HUES48 (cell line): ENCODE data around the gene SAP25.
A peak's percentile ranks its signal among the peaks of the same experiment; 100 is the strongest.

Experiments
- H3K27ac ChIP-seq: one replicate; pipeline ENCODE4 v1.7.0; 2013; ENCODE audit warnings: low read depth, low read length, inconsistent platforms
- H3K27me3 ChIP-seq: 2 replicates; pipeline ENCODE4 v1.6.1; 2013; ENCODE audit warnings: mild to moderate bottlenecking, low read length; ENCODE audit not compliant: control insufficient read depth, insufficient read depth
- H3K36me3 ChIP-seq: 2 replicates; pipeline ENCODE4 v1.6.1; 2013; ENCODE audit warnings: low read length; ENCODE audit not compliant: control insufficient read depth, insufficient read depth
- H3K4me1 ChIP-seq: 2 replicates; pipeline ENCODE4 v1.6.1; 2013; ENCODE audit warnings: mild to moderate bottlenecking, low read length; ENCODE audit not compliant: control insufficient read depth, insufficient read depth
- H3K4me3 ChIP-seq: 2 replicates; pipeline ENCODE4 v1.5.1; 2013; ENCODE audit warnings: mild to moderate bottlenecking, low read depth, low read length
- H3K9ac ChIP-seq: 2 replicates; pipeline ENCODE4 v1.6.1; 2013; ENCODE audit warnings: mild to moderate bottlenecking, low read depth, low read length, moderate library complexity
- H3K9me3 ChIP-seq: 2 replicates; pipeline ENCODE4 v1.6.1; 2013; ENCODE audit warnings: low read length; ENCODE audit not compliant: control insufficient read depth, insufficient read depth

Gene SAP25

DNA sequence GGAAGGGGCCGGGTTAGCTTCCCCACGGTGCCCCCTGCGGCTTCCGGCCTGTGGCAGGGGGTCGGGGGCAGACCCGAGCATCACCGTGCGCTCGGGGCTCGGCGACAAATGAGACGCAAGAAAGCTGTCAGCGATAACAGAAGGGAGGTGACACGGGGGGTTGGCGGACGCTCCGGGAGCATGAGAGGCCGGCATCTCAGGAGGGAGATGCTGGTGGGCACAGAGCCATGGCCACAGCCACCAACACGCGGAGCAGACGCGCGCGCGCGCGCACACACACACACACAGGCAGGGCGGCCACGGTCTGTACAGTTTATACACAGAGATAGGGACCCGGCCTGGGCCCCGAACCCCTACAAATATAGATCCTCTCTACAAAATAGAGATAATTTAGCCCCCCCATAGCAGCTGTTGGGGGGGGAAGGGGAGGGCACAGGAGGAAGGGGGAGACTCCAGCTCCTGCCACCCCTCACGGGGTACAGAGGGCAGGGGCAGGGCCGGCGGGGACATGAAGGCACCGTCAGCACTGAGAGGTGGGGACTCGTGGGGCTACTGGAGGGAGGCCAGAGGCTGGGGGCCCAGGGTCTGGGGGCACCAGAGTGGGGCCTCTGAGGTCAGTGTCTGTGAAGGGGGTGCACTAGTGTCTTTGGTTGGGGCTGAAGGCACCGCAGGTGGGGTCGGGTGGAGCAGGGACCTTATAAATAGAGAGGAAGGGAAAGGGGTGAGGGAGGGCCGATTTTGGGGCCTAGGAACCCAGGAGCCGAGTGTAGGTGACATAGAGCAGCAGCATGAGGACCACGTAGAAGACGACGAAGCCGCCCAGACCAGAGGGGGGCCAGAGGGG is 884 bp upstream of the SAP25 start:
- Histone ChIP-seq H3K36me3 (peaks cover 31% of the 10 kb centered on the region), H3K4me1 (peaks cover 24% of the 10 kb centered on the region), H3K27me3 (no peaks in the 10 kb centered on the region), H3K9me3 (no peaks in the 10 kb centered on the region), H3K9ac (no peak overlapping the region), H3K27ac (no peak overlapping the region), H3K4me3 (no peak overlapping the region)

DNA sequence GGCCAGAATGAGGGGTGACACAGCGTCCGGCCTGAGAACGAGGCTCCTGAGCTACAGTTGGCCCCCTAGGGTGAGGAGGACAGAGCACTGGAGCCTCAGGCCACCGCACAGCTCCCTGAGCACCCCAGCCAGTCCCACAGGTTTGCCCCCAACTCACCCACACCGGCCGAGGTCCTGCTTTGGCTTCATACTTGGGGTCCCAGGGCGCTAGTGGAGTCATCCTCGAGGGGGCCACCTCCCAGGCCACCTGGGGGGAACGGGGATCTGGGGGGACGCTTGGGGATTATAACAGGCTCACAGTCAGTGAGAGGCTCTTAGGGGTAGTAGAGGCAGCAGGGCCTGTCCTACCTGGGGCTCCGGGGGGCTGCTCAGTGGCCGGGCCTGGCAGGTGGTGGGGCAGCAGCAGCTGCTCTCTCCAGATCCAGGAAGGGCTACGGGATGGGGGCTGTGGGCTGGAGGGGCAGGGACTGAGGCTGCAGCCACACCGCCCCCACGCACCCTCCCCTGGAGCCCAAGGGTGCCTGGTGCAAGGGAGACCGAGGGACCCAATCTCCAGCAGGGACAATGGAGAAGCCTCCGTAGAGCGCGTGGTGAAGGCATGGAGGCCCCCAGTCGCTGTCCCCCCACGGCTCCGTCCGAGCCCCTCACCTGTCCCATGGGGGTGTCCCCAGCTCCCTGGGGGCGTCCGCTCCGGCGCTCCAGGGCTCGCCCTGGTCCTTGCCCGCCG is 588 bp downstream of the SAP25 start:
- Histone ChIP-seq H3K4me1 (peaks cover 24% of the 10 kb centered on the region), H3K27ac (no peak overlapping the region), H3K36me3 (peaks cover 29% of the 10 kb centered on the region), H3K4me3 (no peak overlapping the region), H3K9ac (no peak overlapping the region), H3K9me3 (no peaks in the 10 kb centered on the region), H3K27me3 (no peaks in the 10 kb centered on the region)

DNA sequence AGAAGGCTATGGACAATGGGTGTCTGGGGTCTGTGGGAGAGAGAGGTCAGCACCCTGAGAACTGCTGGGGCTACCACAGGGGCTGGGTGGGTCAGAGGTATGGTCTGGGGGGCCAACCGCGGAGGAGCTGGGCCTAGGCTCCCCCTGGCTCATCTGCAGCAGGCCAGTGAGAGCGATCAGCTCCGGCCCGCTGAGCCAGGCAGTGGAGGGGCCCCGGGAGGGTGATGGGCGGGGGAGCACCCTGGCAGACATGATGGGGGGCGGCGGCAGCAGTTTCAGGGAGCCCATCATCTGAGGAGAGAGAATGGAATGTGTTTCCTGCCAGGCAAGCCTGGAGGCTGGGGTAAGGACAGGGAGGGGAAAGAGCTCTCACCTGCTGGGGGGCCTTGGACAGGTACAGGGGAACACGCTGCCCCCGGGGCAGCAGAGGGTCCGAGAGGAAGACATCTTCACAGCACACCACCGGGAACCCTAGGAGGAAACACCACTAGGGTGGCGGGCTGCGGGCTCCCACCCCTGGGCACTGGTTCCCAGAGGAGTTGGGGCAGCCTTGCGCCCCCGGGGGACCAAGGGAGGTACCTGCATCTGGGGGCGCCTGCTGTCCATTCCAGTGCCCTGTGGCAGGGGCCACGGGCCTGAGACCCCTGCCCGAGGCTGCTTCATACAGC is 1.3 kb downstream of the SAP25 start:
- Histone ChIP-seq H3K9me3 (no peaks in the 10 kb centered on the region), H3K4me3 (no peak overlapping the region), H3K36me3 (peaks cover 23% of the 10 kb centered on the region), H3K9ac (no peak overlapping the region), H3K27me3 (no peaks in the 10 kb centered on the region), H3K27ac (peak overlapping the region; percentile 31), H3K4me1 (peaks cover 24% of the 10 kb centered on the region)

DNA sequence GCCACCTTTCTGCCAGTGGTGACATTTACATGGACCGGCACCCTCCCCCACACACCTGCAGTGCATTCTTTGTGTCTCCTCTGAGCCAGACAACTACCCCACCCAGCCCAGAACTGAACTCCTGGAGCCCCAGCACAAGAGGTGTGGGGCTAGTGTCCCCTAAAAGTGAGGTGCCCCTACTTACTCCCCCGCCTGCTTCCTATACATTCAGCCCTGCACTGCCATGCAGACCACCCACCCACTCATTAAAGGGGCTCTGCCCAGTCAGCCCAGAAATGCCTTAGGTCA is 1.9 kb downstream of the SAP25 start:
- Histone ChIP-seq H3K4me3 (no peak overlapping the region), H3K27ac (peak overlapping the region; percentile 31), H3K9ac (no peak overlapping the region), H3K36me3 (peaks cover 18% of the 10 kb centered on the region), H3K4me1 (peaks cover 24% of the 10 kb centered on the region), H3K9me3 (no peaks in the 10 kb centered on the region), H3K27me3 (no peaks in the 10 kb centered on the region)

DNA sequence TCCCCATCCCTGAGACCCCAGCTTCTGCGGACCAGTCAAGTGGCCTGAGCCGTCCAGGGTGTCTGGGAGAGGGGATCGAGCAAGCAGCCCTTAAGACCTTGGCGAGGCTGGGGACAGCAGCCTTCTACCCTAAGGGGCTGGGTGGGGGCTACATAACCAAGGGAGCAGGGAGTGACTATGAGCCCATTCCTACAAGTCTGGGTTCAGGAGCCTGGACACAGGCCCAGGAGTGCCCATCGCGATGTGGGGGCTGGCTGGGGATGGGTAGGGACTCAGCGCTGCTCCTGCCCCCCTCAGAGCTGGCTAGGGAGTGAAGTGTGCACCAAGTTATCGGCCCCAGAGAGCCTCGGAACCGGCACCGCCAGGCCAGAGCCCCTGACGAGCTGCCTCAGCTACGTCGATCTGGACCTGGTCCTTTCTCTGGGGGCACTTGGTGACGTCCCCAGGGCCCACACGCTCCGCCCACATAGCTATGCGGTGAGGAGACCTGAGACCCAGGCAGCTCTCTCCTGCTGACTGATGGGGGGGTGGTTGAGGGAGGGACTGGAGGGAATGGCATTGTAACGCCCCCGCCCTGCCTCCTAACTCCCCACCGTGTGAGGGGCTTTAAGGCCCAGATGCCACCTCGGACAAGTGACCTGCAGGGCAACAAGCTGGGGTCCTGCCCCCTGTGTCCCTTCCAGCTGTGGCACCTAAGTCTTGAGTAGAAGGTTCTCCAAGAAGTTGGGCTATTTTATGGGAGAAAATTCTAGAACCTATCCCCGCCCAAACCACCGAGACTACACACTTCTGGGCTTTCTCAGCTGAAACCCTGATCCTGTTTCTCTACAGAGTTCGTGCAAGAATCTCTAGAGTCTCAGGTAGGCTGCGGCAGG is 2.5 kb downstream of the SAP25 start:
- H3K36me3 ChIP-seq, result peaks cover 12% of the 10 kb centered on the region
- H3K27ac ChIP-seq, result peak overlapping the region; percentile 40
- no peak overlapping the region for H3K9ac ChIP-seq
- H3K27me3 ChIP-seq, result no peaks in the 10 kb centered on the region
- H3K9me3 ChIP-seq, result no peaks in the 10 kb centered on the region
- H3K4me1 ChIP-seq, result peaks cover 24% of the 10 kb centered on the region
- H3K4me3 ChIP-seq, result no peak overlapping the region

DNA sequence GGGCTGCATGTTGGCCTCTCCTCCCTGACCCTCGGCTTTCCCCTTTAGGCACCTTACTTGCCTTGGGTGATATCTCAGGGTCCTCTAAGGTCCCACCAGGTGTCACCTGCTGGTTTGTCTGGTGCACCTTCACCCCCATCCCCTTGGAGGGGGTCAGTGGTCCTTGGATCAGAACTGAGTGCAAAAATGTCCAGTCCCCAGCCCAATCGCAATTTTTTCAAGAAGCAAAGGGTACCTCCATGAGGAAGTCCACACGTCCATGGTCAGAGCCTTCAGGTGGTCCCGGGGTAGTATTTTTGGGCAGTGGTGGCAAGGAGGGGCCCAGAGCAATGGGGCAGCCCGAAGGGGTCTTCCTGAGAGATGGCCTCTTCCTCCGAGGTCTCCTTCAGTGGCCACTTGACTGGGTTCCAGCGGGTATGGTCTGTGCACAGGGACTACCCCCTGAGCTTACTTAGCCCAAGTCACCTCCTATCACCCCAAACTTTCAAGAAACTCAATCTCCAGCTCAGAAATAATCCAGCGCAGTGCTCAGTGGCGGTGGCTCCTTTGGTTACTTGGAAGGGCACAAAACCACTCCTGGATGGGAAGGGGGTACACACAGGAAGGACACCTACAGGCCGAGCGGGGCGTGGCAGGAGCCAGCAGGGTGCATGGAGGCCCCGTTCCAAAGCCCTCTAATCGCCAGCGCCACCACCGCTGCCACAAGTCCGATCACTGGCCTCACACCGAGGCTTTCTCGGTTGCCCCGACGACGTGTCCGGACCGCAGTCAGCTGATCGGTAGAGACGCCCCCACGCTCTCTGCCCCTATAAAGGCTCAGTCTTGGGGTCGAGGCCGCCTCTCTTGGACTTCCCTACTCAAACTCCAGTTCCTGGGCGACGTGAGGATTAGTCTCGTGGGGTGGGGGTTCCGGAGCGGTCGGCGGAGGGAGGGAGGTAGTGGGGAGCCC is 4.5 kb downstream of the SAP25 start:
- H3K27ac ChIP-seq, result peak overlapping the region; percentile 22
- no peak overlapping the region for H3K9ac ChIP-seq
- H3K4me1 ChIP-seq, result peaks cover 25% of the 10 kb centered on the region
- H3K9me3 ChIP-seq, result no peaks in the 10 kb centered on the region
- no peaks in the 10 kb centered on the region for H3K36me3 ChIP-seq
- H3K27me3 ChIP-seq, result no peaks in the 10 kb centered on the region
- H3K4me3 ChIP-seq, result peak overlapping the region; percentile 68

DNA sequence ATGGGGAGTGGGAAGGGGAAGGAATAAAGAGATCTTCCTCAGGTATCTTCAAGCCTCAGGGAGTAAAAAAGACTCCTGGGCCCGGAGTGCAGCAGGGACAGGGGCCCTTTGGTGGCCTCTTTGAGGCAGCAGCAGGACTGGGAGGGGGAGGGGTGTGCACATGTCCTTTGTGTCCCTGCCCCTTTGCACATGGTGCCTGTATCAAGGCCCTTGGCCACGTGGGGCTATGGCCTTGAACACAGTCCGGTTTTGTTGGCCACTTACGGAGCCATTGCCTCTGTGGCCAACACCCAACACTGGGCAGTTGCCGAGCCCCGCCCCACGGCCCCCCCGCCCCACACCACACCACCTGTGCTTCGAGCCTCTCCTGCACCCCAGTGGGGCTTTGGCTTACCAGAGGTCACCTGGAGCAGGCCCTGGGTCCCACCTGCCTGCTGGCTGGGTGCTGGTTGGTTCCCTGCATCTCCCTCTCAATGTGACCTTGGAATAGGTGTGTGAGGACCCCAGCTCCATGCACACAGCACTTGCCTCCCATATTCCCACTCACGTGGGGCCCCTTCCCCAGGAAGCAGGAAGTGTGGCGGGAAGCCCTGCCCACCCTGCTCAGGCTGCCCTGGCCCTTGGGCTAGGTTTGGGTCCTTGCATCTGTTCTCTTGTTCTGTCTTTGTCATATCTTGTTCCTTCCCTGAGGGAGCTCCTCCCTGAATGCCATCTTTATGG is 5.4 kb downstream of the SAP25 start:
- H3K27ac ChIP-seq, result no peak overlapping the region

DNA sequence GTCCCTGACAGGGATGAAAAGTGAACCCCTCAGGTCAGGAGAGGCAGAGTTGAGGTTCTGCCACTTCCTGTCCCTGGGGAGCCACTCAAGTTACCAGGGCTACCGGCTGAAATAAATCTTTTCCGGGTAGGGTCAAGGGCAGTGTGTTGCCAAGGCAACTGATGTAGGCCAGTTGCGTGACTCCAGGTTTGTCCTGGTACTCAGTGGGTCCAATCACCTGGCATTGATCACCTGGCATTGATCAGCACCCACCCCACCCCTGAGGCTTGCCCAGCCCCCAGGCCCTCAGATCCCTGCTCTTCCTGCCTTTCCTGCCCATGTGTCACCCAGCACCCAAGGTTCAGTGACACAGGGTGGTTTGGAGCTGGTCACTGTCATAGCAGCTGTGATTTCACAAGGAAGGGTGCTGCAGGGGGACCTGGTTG is 5.9 kb downstream of the SAP25 start:
- H3K27me3 ChIP-seq, result no peaks in the 10 kb centered on the region
- H3K9me3 ChIP-seq, result no peaks in the 10 kb centered on the region
- H3K4me1 ChIP-seq, result peaks cover 27% of the 10 kb centered on the region
- H3K27ac ChIP-seq, result no peak overlapping the region
- H3K36me3 ChIP-seq, result no peaks in the 10 kb centered on the region
- H3K4me3 ChIP-seq, result no peak overlapping the region
- H3K9ac ChIP-seq, result no peak overlapping the region

More for the DNA sequence above, 5.4 kb downstream of the SAP25 start:
- no peaks in the 10 kb centered on the region for H3K36me3 ChIP-seq
- H3K4me1 ChIP-seq, result peaks cover 27% of the 10 kb centered on the region
- H3K27me3 ChIP-seq, result no peaks in the 10 kb centered on the region
- H3K9me3 ChIP-seq, result no peaks in the 10 kb centered on the region
- H3K9ac ChIP-seq, result no peak overlapping the region
- H3K4me3 ChIP-seq, result no peak overlapping the region

DNA sequence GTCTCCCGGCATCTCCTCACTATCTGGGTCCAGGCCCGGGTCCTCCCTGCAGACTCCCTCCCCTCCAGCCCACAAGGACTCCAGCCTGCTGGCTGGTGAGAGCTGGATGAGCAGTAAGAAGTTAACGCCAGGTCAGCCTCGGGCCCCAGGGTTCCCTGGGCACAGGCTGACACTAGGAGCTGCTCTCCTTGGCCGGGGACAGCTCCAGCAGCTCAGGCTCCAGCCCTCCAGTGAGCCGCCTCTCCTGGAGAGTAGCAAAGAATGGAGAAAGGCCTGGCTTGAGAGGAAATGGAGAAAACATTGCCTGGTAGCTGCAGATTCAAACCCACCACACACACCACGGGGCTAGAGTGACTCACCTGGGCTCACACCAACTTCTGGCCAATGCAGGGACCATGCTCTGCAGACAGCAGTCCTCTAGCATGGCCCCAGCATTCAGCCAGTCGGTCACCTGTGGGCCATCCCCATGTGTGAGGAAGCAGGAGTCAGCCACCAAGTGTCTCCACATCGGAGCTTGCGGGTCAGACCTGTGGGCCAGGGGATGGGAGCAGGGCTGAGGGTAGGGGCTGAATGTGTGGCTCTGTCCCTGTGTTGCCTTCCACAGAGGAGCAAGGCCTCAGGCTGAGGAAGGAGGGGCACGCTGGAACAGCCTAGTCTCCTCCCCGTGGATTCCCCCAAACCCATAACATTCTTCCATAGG is 6.5 kb downstream of the SAP25 start:
- Histone ChIP-seq H3K4me1 (peaks cover 22% of the 10 kb centered on the region), H3K4me3 (no peak overlapping the region), H3K9ac (no peak overlapping the region), H3K27me3 (no peaks in the 10 kb centered on the region), H3K9me3 (no peaks in the 10 kb centered on the region), H3K27ac (no peak overlapping the region), H3K36me3 (no peaks in the 10 kb centered on the region)
